Mesothelial cell of epicardium (in vitro differentiated cells): Measurements from ENCODE around the gene USP40. TPM values are rescaled to one million over a fixed set of nuclear protein-coding genes. Genes with fewer than 3 reads are reported as not detected.

Source experiments
- DNase-seq, 2 experiments: peaks; one replicate each; pipeline ENCODE4 v3.0.0; 2021; ENCODE audit warnings: low spot score in 2 of 2; ENCODE audit not compliant: unreplicated experiment in 2 of 2
- H3K27ac Mint-ChIP-seq: 2 replicates; pipeline ENCODE4 v1.8.0; 2021; ENCODE audit warnings: mixed read lengths
- H3K27me3 Mint-ChIP-seq: 2 replicates; pipeline ENCODE4 v1.8.0; 2021; ENCODE audit warnings: low read depth, mixed read lengths
- H3K36me3 Mint-ChIP-seq: 2 replicates; pipeline ENCODE4 v1.8.0; 2021; ENCODE audit warnings: mixed read lengths
- H3K4me1 Mint-ChIP-seq: 2 replicates; pipeline ENCODE4 v1.8.0; 2021; ENCODE audit warnings: mixed read lengths
- H3K4me3 Mint-ChIP-seq: 2 replicates; pipeline ENCODE4 v1.8.0; 2021; ENCODE audit warnings: mild to moderate bottlenecking, moderate library complexity, mixed read lengths
- H3K9me3 Mint-ChIP-seq: 2 replicates; pipeline ENCODE4 v1.8.0; 2021; ENCODE audit warnings: mixed read lengths
- total RNA-seq: library from RNA; stranded (reverse); gene quantifications from 3 replicates; pipeline ENCODE4 v1.2.1, GENCODE V29; 2021
- TF ChIP-seq, protein P1 (sequence below): fragments of 200-600 bp; sonication (generic); IDR thresholded peaks from one replicate; pipeline ENCODE4 v1.5.0; 2021; ENCODE audit warnings: antibody characterized with exemption; ENCODE audit not compliant: unreplicated experiment

The USP40 gene
- total RNA-seq, 1 donor from 2014 or later = 51.0 TPM

DNA sequence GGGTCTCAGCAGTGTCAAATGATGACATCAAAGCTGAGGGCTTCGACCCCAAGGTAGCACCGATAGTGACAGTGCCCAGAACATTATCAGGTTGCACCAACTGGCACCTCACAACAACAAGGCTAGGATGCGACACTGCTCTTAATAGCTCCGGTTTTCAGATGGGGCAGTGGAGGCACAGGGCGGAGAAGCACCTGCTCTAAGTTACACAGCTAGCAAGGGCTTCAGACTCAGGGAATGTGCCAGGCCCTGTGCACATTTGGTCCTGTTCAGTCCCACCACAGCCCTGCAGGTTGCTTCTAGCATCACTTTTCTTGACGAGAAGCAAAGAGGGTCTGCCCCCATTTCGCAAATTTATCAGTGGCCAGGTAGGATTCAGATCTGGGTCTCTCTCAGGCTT, 138.1 kb downstream of the USP40 start:
- peaks cover 3% of the 10 kb centered on the region for H3K36me3 Mint-ChIP-seq
- no peaks in the 10 kb centered on the region for H3K4me1 Mint-ChIP-seq
- no peak overlapping the region for H3K4me3 Mint-ChIP-seq
- H3K9me3 Mint-ChIP-seq = peaks cover 7% of the 10 kb centered on the region
- H3K27me3 Mint-ChIP-seq = no peaks in the 10 kb centered on the region
- DNase-seq = no peak
- TF ChIP-seq, protein P1, sequence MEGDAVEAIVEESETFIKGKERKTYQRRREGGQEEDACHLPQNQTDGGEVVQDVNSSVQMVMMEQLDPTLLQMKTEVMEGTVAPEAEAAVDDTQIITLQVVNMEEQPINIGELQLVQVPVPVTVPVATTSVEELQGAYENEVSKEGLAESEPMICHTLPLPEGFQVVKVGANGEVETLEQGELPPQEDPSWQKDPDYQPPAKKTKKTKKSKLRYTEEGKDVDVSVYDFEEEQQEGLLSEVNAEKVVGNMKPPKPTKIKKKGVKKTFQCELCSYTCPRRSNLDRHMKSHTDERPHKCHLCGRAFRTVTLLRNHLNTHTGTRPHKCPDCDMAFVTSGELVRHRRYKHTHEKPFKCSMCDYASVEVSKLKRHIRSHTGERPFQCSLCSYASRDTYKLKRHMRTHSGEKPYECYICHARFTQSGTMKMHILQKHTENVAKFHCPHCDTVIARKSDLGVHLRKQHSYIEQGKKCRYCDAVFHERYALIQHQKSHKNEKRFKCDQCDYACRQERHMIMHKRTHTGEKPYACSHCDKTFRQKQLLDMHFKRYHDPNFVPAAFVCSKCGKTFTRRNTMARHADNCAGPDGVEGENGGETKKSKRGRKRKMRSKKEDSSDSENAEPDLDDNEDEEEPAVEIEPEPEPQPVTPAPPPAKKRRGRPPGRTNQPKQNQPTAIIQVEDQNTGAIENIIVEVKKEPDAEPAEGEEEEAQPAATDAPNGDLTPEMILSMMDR = no peak
- H3K27ac Mint-ChIP-seq = no peak overlapping the region

DNA sequence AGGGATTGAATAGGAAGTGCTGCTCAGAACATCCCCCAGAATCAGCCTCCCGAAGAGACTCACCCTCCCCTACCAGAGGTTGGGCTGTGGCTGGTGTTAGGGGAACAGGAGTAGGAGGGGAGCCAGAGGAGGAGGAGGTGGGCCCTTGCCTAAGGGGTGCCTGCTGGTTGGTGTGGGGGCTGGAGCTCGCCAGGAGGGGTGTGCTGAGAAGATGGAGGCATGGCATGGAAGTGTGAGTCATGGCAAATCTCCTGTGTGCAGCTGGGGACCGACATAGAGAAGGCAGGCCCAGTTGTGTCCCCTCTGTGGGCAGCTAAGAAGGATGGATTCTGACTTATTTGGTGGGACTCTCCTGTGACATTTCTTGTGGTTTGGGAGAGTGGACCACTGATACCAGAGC, 138.6 kb downstream of the USP40 start:
- TF ChIP-seq, protein P1 = no peak
- H3K27ac Mint-ChIP-seq = no peak overlapping the region
- no peak overlapping the region for H3K4me3 Mint-ChIP-seq
- peaks cover 7% of the 10 kb centered on the region for H3K9me3 Mint-ChIP-seq
- H3K36me3 Mint-ChIP-seq = peaks cover 3% of the 10 kb centered on the region
- H3K4me1 Mint-ChIP-seq = no peaks in the 10 kb centered on the region
- no peak for DNase-seq
- no peaks in the 10 kb centered on the region for H3K27me3 Mint-ChIP-seq

DNA sequence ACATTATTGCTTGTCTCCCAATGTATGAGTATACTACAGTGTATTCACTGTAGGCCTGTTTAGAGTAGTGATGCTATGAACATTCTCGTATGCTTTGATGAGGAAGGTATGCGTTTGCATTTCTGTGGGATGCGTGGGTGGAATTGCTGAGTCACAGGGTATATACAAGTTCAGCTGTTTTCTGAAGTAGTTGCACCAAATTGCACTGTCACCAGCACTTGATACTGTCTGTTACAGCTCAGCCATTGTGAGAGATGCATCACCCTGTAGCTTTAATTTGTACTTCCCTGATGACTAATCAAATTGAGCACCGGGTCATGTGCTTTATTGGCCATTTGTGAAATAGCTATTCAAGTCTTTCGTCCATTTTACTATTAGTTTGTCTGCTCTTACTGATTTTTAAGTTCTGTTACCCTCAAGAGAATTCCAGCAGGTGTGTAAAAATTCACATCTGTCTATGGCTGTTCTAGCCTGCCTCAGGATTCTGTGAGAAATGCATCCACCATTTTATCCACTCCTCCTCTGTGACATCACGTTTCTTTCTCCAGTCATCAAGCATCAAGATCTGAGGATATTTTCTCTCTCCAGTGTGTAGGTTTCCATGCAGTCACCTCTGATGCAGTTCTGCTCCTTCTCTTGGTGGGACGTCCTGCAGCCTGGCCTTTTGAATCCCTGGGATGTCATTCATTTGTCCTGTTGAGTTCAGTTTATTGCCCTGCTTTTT, 139.8 kb downstream of the USP40 start:
- Mint-ChIP-seq H3K4me1 (no peaks in the 10 kb centered on the region), H3K27ac (no peak overlapping the region), H3K4me3 (no peak overlapping the region), H3K36me3 (peaks cover 3% of the 10 kb centered on the region), H3K9me3 (peaks cover 4% of the 10 kb centered on the region), H3K27me3 (no peaks in the 10 kb centered on the region)
- TF ChIP-seq, protein P1 = no peak
- DNase-seq = no peak

Other genes starting within 250 kb of the USP40 start
- gene DGKD, start 212.3 kb downstream of the USP40 start, total RNA-seq = 52.8 to 64.5 TPM (median 57.0 TPM) in 3 replicates
- gene UGT1A8, start 50.9 kb upstream of the USP40 start, total RNA-seq = not detected in 3 replicates
- not detected in 3 replicates for gene UGT1A10, start 69.7 kb upstream of the USP40 start, total RNA-seq
- gene UGT1A9, start 105.1 kb upstream of the USP40 start, total RNA-seq = not detected in 3 replicates
- gene UGT1A7, start 115.1 kb upstream of the USP40 start, total RNA-seq = not detected in 3 replicates
- gene UGT1A6, start 126.1 kb upstream of the USP40 start, total RNA-seq = not detected in 3 replicates
- gene UGT1A5, start 146.1 kb upstream of the USP40 start, total RNA-seq = not detected in 3 replicates
- gene UGT1A4, start 152.0 kb upstream of the USP40 start, total RNA-seq = not detected in 3 replicates
- gene UGT1A3, start 162.3 kb upstream of the USP40 start, total RNA-seq = not detected in 3 replicates
- not detected in 3 replicates for gene UGT1A1, start 193.5 kb upstream of the USP40 start, total RNA-seq
- gene MROH2A, start 211.5 kb upstream of the USP40 start, total RNA-seq = not detected in 3 replicates